ENCODE data around the gene CACTIN. TPM values are rescaled to one million over a fixed set of nuclear protein-coding genes. Genes with fewer than 3 reads are reported as not detected.

CACTIN gene
- total and polyA plus RNA-seq, 2 experiments from 2014 or later: 6.9 to 29.1 TPM

GRCh38 chr19:3580156-3580934, 46.2 kb downstream of the CACTIN start:
- no peaks in the 10 kb centered on the region for H3K9me3 ChIP-seq (ENCODE audit: low read depth)
- no peaks in the 10 kb centered on the region for H3K36me3 ChIP-seq (ENCODE audit: low read depth)
- no peak overlapping the region for H2AFZ ChIP-seq
- no peak overlapping the region for H3K4me3 ChIP-seq
- H3K79me2 ChIP-seq (ENCODE audit: insufficient read depth): no peaks in the 10 kb centered on the region
- H3K4me2 ChIP-seq (ENCODE audit: unreplicated experiment): peak overlapping the region; percentile 48
- H4K20me1 ChIP-seq (ENCODE audit: insufficient read depth): no peaks in the 10 kb centered on the region
- H3K27ac ChIP-seq: peak overlapping the region; percentile 63
- no peaks in the 10 kb centered on the region for H3K9me2 ChIP-seq (ENCODE audit: insufficient read depth)
- in situ Hi-C loops (cut with MboI): no loop called here
- TF ChIP-seq EZH2phosphoT487 (IDR thresholded peaks at IDR 0.05; ENCODE audit: insufficient read depth, low read depth) (no peak), EZH2 (IDR thresholded peaks at IDR 0.05; ENCODE audit: insufficient read depth, poor library complexity, severe bottlenecking) (no peak)
- H3K9ac ChIP-seq: peak overlapping the region; percentile 28
- peak; percentile 97 for DNase-seq
- no peaks in the 10 kb centered on the region for H3K27me3 ChIP-seq (replicated peaks; ENCODE audit: insufficient read depth)
- peaks cover 20% of the 10 kb centered on the region for H3K4me1 ChIP-seq (ENCODE audit: insufficient read depth)
- 18 to 21% methylated on average over 11 of the region's 11 CpGs for WGBS, 2 experiments (ENCODE audit: low coverage in 1 of 2, low lambda C conversion rate in 2 of 2, missing lambda C conversion rate in 2 of 2)
- peaks cover 24% of the 10 kb centered on the region for H3F3A ChIP-seq (ENCODE audit: insufficient read depth)

DNA sequence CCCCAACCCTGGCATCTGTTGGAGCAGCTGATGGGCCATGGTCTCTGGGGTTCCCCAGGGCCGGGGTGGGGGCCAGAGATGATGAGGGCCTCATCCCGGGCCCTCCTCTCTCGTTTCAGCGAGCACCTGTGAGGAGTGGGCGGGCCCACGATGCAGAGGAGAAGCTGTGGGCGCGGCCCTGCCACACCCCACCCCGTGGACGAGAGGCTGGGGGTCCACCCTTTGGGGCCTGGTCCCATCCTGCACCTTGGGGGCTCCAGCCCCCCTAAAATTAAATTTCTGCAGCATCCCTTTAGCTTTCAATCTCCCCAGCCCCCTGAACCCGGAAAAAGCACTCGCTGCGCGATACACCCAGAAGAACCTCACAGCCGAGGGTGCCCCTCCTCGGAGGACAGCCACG, 48.2 kb downstream of the CACTIN start:
- in situ Hi-C loops (cut with MboI): no loop called here
- Histone ChIP-seq H3K4me1 (ENCODE audit: insufficient read depth) (peaks cover 20% of the 10 kb centered on the region), H3K9ac (no peak overlapping the region), H3K4me3 (no peak overlapping the region), H3K27me3 (replicated peaks; ENCODE audit: insufficient read depth) (no peaks in the 10 kb centered on the region), H3K4me2 (ENCODE audit: unreplicated experiment) (no peak overlapping the region), H3F3A (ENCODE audit: insufficient read depth) (peaks cover 35% of the 10 kb centered on the region), H4K20me1 (ENCODE audit: insufficient read depth) (no peaks in the 10 kb centered on the region), H3K27ac (no peak overlapping the region), H3K9me3 (ENCODE audit: low read depth) (no peaks in the 10 kb centered on the region), H3K9me2 (ENCODE audit: insufficient read depth) (no peaks in the 10 kb centered on the region), H2AFZ (no peak overlapping the region), H3K79me2 (ENCODE audit: insufficient read depth) (no peaks in the 10 kb centered on the region; the same call in 1 of the 2 replicates), H3K36me3 (ENCODE audit: low read depth) (no peaks in the 10 kb centered on the region)
- 71 to 72% methylated on average over 13 to 17 of the region's 17 CpGs for WGBS, 2 experiments (ENCODE audit: low coverage in 1 of 2, low lambda C conversion rate in 2 of 2, missing lambda C conversion rate in 2 of 2)
- DNase-seq: no peak
- TF ChIP-seq EZH2phosphoT487 (IDR thresholded peaks at IDR 0.05; ENCODE audit: insufficient read depth, low read depth): no peak
- no peak for TF ChIP-seq EZH2 (IDR thresholded peaks at IDR 0.05; ENCODE audit: insufficient read depth, poor library complexity, severe bottlenecking)

- H3K4me2 ChIP-seq (ENCODE audit: unreplicated experiment): no peak overlapping the region
- H3K27ac ChIP-seq: no peak overlapping the region
- peaks cover 35% of the 10 kb centered on the region for H3F3A ChIP-seq (ENCODE audit: insufficient read depth)
- no peaks in the 10 kb centered on the region for H4K20me1 ChIP-seq (ENCODE audit: insufficient read depth)
- H3K4me3 ChIP-seq: no peak overlapping the region
- H3K27me3 ChIP-seq (replicated peaks; ENCODE audit: insufficient read depth): no peaks in the 10 kb centered on the region
- no peak overlapping the region for H2AFZ ChIP-seq
- no peak for TF ChIP-seq EZH2phosphoT487 (IDR thresholded peaks at IDR 0.05; ENCODE audit: insufficient read depth, low read depth)
- no peak for TF ChIP-seq EZH2 (IDR thresholded peaks at IDR 0.05; ENCODE audit: insufficient read depth, poor library complexity, severe bottlenecking)
- DNase-seq: no peak
- H3K9ac ChIP-seq: no peak overlapping the region
- WGBS, 2 experiments (ENCODE audit: low coverage in 1 of 2, low lambda C conversion rate in 2 of 2, missing lambda C conversion rate in 2 of 2): 79 to 84% methylated on average over 28 to 60 of the region's 60 CpGs
- no peaks in the 10 kb centered on the region; the same call in 1 of the 2 replicates for H3K79me2 ChIP-seq (ENCODE audit: insufficient read depth)
- no peaks in the 10 kb centered on the region for H3K36me3 ChIP-seq (ENCODE audit: low read depth)
- H3K9me2 ChIP-seq (ENCODE audit: insufficient read depth): no peaks in the 10 kb centered on the region
- H3K4me1 ChIP-seq (ENCODE audit: insufficient read depth): peaks cover 20% of the 10 kb centered on the region
- in situ Hi-C loops (cut with MboI): no loop called here
- no peaks in the 10 kb centered on the region for H3K9me3 ChIP-seq (ENCODE audit: low read depth)
Measured at GRCh38 chr19:3577723-3578344, 48.8 kb downstream of the CACTIN start.

GRCh38 chr19:3576696-3577443, 49.7 kb downstream of the CACTIN start:
- H2AFZ ChIP-seq: peak overlapping the region; percentile 32; the same call in 1 of the 2 replicates
- H3K9me3 ChIP-seq (ENCODE audit: low read depth): no peaks in the 10 kb centered on the region
- no peaks in the 10 kb centered on the region; the same call in 1 of the 2 replicates for H3K79me2 ChIP-seq (ENCODE audit: insufficient read depth)
- peak; percentile 90 for DNase-seq
- no peak overlapping the region for H3K27ac ChIP-seq
- H4K20me1 ChIP-seq (ENCODE audit: insufficient read depth): no peaks in the 10 kb centered on the region
- H3K4me2 ChIP-seq (ENCODE audit: unreplicated experiment): peak overlapping the region; percentile 36
- H3K4me1 ChIP-seq (ENCODE audit: insufficient read depth): peaks cover 20% of the 10 kb centered on the region
- H3K9me2 ChIP-seq (ENCODE audit: insufficient read depth): no peaks in the 10 kb centered on the region
- peak overlapping the region; percentile 20; the same call in 1 of the 2 replicates for H3K9ac ChIP-seq
- in situ Hi-C loops (cut with MboI): no loop called here
- peak overlapping the region; percentile 52 for H3K4me3 ChIP-seq
- H3F3A ChIP-seq (ENCODE audit: insufficient read depth): peaks cover 35% of the 10 kb centered on the region
- no peak for TF ChIP-seq EZH2phosphoT487 (IDR thresholded peaks at IDR 0.05; ENCODE audit: insufficient read depth, low read depth)
- TF ChIP-seq EZH2 (IDR thresholded peaks at IDR 0.05; ENCODE audit: insufficient read depth, poor library complexity, severe bottlenecking): no peak
- 5 to 19% methylated on average over 27 to 72 of the region's 78 CpGs for WGBS, 2 experiments (ENCODE audit: low coverage in 1 of 2, low lambda C conversion rate in 2 of 2, missing lambda C conversion rate in 2 of 2)
- no peaks in the 10 kb centered on the region for H3K27me3 ChIP-seq (replicated peaks; ENCODE audit: insufficient read depth)
- no peaks in the 10 kb centered on the region for H3K36me3 ChIP-seq (ENCODE audit: low read depth)

Measured in GM23248 (cell line).